ENCODE results near the gene ELP4.

Gene ELP4

GRCh38 chr11:31764261-31764660, 254.7 kb downstream of the ELP4 start:
- no peak for TF ChIP-seq CTCF (conservative IDR thresholded peaks at IDR 0.05; ENCODE audit: low read depth, low read length)

GRCh38 chr11:31764766-31765165, 255.2 kb downstream of the ELP4 start:
- DNase-seq (ENCODE audit: low read depth), result no peak
- no peak overlapping the region for H3K4me3 ChIP-seq (ENCODE audit: low read depth, low read length)
- TF ChIP-seq CTCF (conservative IDR thresholded peaks at IDR 0.05; ENCODE audit: low read depth, low read length), result no peak

More at GRCh38 chr11:31764261-31764660, 254.7 kb downstream of the ELP4 start:
- no peak overlapping the region for H3K4me3 ChIP-seq (ENCODE audit: low read depth, low read length)
- no peak for DNase-seq (ENCODE audit: low read depth)

- no peak overlapping the region for H3K4me3 ChIP-seq (ENCODE audit: low read depth, low read length)
- no peak for DNase-seq (ENCODE audit: low read depth)
- no peak for TF ChIP-seq CTCF (conservative IDR thresholded peaks at IDR 0.05; ENCODE audit: low read depth, low read length)
Measured at GRCh38 chr11:31767066-31767465, 257.5 kb downstream of the ELP4 start.

GRCh38 chr11:31767685-31768084, 258.1 kb downstream of the ELP4 start:
- TF ChIP-seq CTCF (conservative IDR thresholded peaks at IDR 0.05; ENCODE audit: low read depth, low read length), result no peak
- H3K4me3 ChIP-seq (ENCODE audit: low read depth, low read length), result no peak overlapping the region
- no peak for DNase-seq (ENCODE audit: low read depth)

GRCh38 chr11:31768749-31769640, 259.4 kb downstream of the ELP4 start:
- TF ChIP-seq CTCF (conservative IDR thresholded peaks at IDR 0.05; ENCODE audit: low read depth, low read length), result no peak
- DNase-seq (ENCODE audit: low read depth), result no peak
- no peak overlapping the region for H3K4me3 ChIP-seq (ENCODE audit: low read depth, low read length)

GRCh38 chr11:31770011-31770700, 260.6 kb downstream of the ELP4 start:
- no peak for DNase-seq (ENCODE audit: low read depth)
- H3K4me3 ChIP-seq (ENCODE audit: low read depth, low read length), result no peak overlapping the region
- no peak for TF ChIP-seq CTCF (conservative IDR thresholded peaks at IDR 0.05; ENCODE audit: low read depth, low read length)
